Choroid plexus epithelial cell (primary cell): ENCODE data around the gene LGALS13.
"Not testable (repeated sequence)": the region's sequence is repeated elsewhere in the genome, so short reads cannot be mapped to it uniquely, and the experiment has no call there.

ENCODE experiments used
- DNase-seq: peaks from one replicate; pipeline ENCODE4 v3.0.0-alpha.2; 2010; ENCODE audit warnings: low read depth
- H3K4me3 ChIP-seq: 2 replicates; pipeline ENCODE4 v1.5.1; 2011; ENCODE audit warnings: low read depth, mild to moderate bottlenecking, control low read depth, low read length, moderate library complexity
- CTCF ChIP-seq: conservative IDR thresholded peaks from 2 replicates; pipeline ENCODE4 v1.5.1; 2011; ENCODE audit warnings: low read depth, mild to moderate bottlenecking, control low read depth, inconsistent platforms, low read length, moderate library complexity

The LGALS13 gene

GRCh38 chr19:39607561-39607960, 5.2 kb downstream of the LGALS13 start:
- H3K4me3 ChIP-seq = no peak overlapping the region
- TF ChIP-seq CTCF = no peak
- DNase-seq = no peak

- no peak for DNase-seq
- TF ChIP-seq CTCF = no peak
- H3K4me3 ChIP-seq = no peak overlapping the region
These were observed 11.3 kb downstream of the LGALS13 start for GRCh38 chr19:39613597-39613996.

GRCh38 chr19:39617745-39618144, 15.4 kb downstream of the LGALS13 start:
- DNase-seq = no peak
- no peak for TF ChIP-seq CTCF
- H3K4me3 ChIP-seq = no peak overlapping the region

- H3K4me3 ChIP-seq = no peak overlapping the region
- no peak for TF ChIP-seq CTCF
- no peak for DNase-seq
These were observed 21.6 kb downstream of the LGALS13 start for GRCh38 chr19:39623946-39624345.

GRCh38 chr19:39627631-39628030, 25.3 kb downstream of the LGALS13 start:
- DNase-seq, H3K4me3 ChIP-seq: not testable (repeated sequence)

GRCh38 chr19:39631178-39631577, 28.9 kb downstream of the LGALS13 start:
- TF ChIP-seq CTCF = no peak
- no peak overlapping the region for H3K4me3 ChIP-seq
- DNase-seq = no peak

GRCh38 chr19:39631626-39632025, 29.3 kb downstream of the LGALS13 start:
- TF ChIP-seq CTCF = no peak
- no peak for DNase-seq
- H3K4me3 ChIP-seq = no peak overlapping the region

- no peak overlapping the region for H3K4me3 ChIP-seq
- TF ChIP-seq CTCF = no peak
- no peak for DNase-seq
These were observed 35.6 kb downstream of the LGALS13 start for GRCh38 chr19:39637891-39638290.
